Measurements from ENCODE around the gene GALNS.
"Not testable (repeated sequence)": the region's sequence is repeated elsewhere in the genome, so short reads cannot be mapped to it uniquely, and the experiment has no call there.

- not testable (repeated sequence) for TF ChIP-seq CTCF (IDR thresholded peaks at IDR 0.05); POLR2AphosphoS5 (IDR thresholded peaks at IDR 0.05; ENCODE audit: insufficient read depth in 1 of 2, low read depth in 1 of 2); POLR2A (IDR thresholded peaks at IDR 0.05)
Measured at GRCh38 chr16:88823646-88824045, 33.1 kb downstream of the GALNS start.

Measured in vagina (tissue), 2 donors.